ENCODE results near the gene LRRK1. TPM values are rescaled to one million over a fixed set of nuclear protein-coding genes. Genes with fewer than 3 reads are reported as not detected.

The LRRK1 gene
- total RNA-seq, 1 experiment from 2014 or later = 7.6 TPM

GRCh38 chr15:101024073-101024695 is 105.0 kb downstream of the LRRK1 start (continued):
- TF ChIP-seq TEAD4 (CRISPR knock-in tag; IDR thresholded peaks at IDR 0.05) = no peak

GRCh38 chr15:101024706-101025500 is 105.7 kb downstream of the LRRK1 start:
- no peak for DNase-seq (ENCODE audit: low spot score)
- no peak for ATAC-seq
- Mint-ChIP-seq H3K27ac (no peak overlapping the region), H3K9me3 (no peaks in the 10 kb centered on the region), H3K4me1 (peaks cover 15% of the 10 kb centered on the region), H3K36me3 (no peaks in the 10 kb centered on the region; the same call in 1 of the 2 replicates), H3K27me3 (ENCODE audit: low read depth) (no peaks in the 10 kb centered on the region; the same call in 1 of the 2 replicates), H3K4me3 (no peak overlapping the region)
- ChIA-PET CTCF (interaction anchor here (6.8 kb wide), 1 partner anchor 17 kb away, joined by 76 read pairs; no protein-coding TSS in a partner anchor), POLR2A (no interaction called here)
- no peak for TF ChIP-seq SMAD3 (CRISPR knock-in tag; IDR thresholded peaks at IDR 0.05; ENCODE audit: borderline replicate concordance)
- TF ChIP-seq TCF7 (CRISPR knock-in tag; IDR thresholded peaks at IDR 0.05; ENCODE audit: low read depth) = no peak
- no peak for TF ChIP-seq CDX4 (CRISPR knock-in tag; IDR thresholded peaks at IDR 0.05; ENCODE audit: borderline replicate concordance)
- TF ChIP-seq, protein P1, sequence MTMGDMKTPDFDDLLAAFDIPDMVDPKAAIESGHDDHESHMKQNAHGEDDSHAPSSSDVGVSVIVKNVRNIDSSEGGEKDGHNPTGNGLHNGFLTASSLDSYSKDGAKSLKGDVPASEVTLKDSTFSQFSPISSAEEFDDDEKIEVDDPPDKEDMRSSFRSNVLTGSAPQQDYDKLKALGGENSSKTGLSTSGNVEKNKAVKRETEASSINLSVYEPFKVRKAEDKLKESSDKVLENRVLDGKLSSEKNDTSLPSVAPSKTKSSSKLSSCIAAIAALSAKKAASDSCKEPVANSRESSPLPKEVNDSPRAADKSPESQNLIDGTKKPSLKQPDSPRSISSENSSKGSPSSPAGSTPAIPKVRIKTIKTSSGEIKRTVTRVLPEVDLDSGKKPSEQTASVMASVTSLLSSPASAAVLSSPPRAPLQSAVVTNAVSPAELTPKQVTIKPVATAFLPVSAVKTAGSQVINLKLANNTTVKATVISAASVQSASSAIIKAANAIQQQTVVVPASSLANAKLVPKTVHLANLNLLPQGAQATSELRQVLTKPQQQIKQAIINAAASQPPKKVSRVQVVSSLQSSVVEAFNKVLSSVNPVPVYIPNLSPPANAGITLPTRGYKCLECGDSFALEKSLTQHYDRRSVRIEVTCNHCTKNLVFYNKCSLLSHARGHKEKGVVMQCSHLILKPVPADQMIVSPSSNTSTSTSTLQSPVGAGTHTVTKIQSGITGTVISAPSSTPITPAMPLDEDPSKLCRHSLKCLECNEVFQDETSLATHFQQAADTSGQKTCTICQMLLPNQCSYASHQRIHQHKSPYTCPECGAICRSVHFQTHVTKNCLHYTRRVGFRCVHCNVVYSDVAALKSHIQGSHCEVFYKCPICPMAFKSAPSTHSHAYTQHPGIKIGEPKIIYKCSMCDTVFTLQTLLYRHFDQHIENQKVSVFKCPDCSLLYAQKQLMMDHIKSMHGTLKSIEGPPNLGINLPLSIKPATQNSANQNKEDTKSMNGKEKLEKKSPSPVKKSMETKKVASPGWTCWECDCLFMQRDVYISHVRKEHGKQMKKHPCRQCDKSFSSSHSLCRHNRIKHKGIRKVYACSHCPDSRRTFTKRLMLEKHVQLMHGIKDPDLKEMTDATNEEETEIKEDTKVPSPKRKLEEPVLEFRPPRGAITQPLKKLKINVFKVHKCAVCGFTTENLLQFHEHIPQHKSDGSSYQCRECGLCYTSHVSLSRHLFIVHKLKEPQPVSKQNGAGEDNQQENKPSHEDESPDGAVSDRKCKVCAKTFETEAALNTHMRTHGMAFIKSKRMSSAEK (CRISPR knock-in tag; IDR thresholded peaks at IDR 0.05; ENCODE audit: borderline replicate concordance) = no peak
- TF ChIP-seq SOX15 (CRISPR knock-in tag; IDR thresholded peaks at IDR 0.05) = no peak
- TF ChIP-seq, protein P2, sequence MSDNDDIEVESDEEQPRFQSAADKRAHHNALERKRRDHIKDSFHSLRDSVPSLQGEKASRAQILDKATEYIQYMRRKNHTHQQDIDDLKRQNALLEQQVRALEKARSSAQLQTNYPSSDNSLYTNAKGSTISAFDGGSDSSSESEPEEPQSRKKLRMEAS (CRISPR knock-in tag; IDR thresholded peaks at IDR 0.05) = no peak
- no peak for TF ChIP-seq ZNF317 (CRISPR knock-in tag; IDR thresholded peaks at IDR 0.05; ENCODE audit: borderline replicate concordance, low read depth)
- TF ChIP-seq SP1 (CRISPR knock-in tag; conservative IDR thresholded peaks at IDR 0.05) = no peak

- Mint-ChIP-seq H3K36me3 (no peaks in the 10 kb centered on the region; the same call in 1 of the 2 replicates), H3K27me3 (ENCODE audit: low read depth) (no peaks in the 10 kb centered on the region; the same call in 1 of the 2 replicates), H3K27ac (no peak overlapping the region), H3K4me3 (no peak overlapping the region), H3K4me1 (peaks cover 13% of the 10 kb centered on the region), H3K9me3 (no peaks in the 10 kb centered on the region)
- ChIA-PET POLR2A (no interaction called here), CTCF (no interaction called here)
- DNase-seq (ENCODE audit: low spot score) (no peak), ATAC-seq (no peak)
- TF ChIP-seq CBFB (CRISPR knock-in tag; IDR thresholded peaks at IDR 0.05; ENCODE audit: low read depth) (no peak), ZNF423 (CRISPR knock-in tag; IDR thresholded peaks at IDR 0.05) (no peak), NFYB (CRISPR knock-in tag; conservative IDR thresholded peaks at IDR 0.05; ENCODE audit: low read depth) (no peak), HMGXB4 (CRISPR knock-in tag; IDR thresholded peaks at IDR 0.05) (no peak), MXD4 (CRISPR knock-in tag; IDR thresholded peaks at IDR 0.05; ENCODE audit: borderline replicate concordance) (no peak), CTCF (IDR thresholded peaks at IDR 0.05) (no peak), SP1 (CRISPR knock-in tag; conservative IDR thresholded peaks at IDR 0.05) (no peak), ATF6 (CRISPR knock-in tag; IDR thresholded peaks at IDR 0.05) (no peak), FOXK1 (CRISPR knock-in tag; IDR thresholded peaks at IDR 0.05) (no peak)
- TF ChIP-seq, protein P3, sequence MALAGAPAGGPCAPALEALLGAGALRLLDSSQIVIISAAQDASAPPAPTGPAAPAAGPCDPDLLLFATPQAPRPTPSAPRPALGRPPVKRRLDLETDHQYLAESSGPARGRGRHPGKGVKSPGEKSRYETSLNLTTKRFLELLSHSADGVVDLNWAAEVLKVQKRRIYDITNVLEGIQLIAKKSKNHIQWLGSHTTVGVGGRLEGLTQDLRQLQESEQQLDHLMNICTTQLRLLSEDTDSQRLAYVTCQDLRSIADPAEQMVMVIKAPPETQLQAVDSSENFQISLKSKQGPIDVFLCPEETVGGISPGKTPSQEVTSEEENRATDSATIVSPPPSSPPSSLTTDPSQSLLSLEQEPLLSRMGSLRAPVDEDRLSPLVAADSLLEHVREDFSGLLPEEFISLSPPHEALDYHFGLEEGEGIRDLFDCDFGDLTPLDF (CRISPR knock-in tag; IDR thresholded peaks at IDR 0.05) = no peak
- TF ChIP-seq, protein P4, sequence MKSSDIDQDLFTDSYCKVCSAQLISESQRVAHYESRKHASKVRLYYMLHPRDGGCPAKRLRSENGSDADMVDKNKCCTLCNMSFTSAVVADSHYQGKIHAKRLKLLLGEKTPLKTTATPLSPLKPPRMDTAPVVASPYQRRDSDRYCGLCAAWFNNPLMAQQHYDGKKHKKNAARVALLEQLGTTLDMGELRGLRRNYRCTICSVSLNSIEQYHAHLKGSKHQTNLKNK (CRISPR knock-in tag; IDR thresholded peaks at IDR 0.05) = no peak
These were observed 106.3 kb downstream of the LRRK1 start for GRCh38 chr15:101025501-101025885.

Measured in WTC11 (cell line).